GM19025 (cell line): Measurements from ENCODE around the gene CSMD2.

Experiments
- ATAC-seq: cut with Tn5 transposase; IDR thresholded peaks from one replicate; pipeline ENCODE4 v1.9.1; 2021; ENCODE audit warnings: mild to moderate bottlenecking, low read depth, moderate library complexity; ENCODE audit not compliant: unreplicated experiment

CSMD2 gene

GRCh38 chr1:34060901-34061415 is 104.1 kb downstream of the CSMD2 start:
- ATAC-seq, result no peak

GRCh38 chr1:34060187-34060730 is 104.8 kb downstream of the CSMD2 start:
- no peak for ATAC-seq

- no peak for ATAC-seq
These were observed 107.5 kb downstream of the CSMD2 start for GRCh38 chr1:34057347-34058130.

GRCh38 chr1:34055818-34056217 is 109.2 kb downstream of the CSMD2 start:
- no peak for ATAC-seq

GRCh38 chr1:34054920-34055319 is 110.1 kb downstream of the CSMD2 start:
- ATAC-seq, result no peak

GRCh38 chr1:34053660-34054059 is 111.4 kb downstream of the CSMD2 start:
- no peak for ATAC-seq

- no peak for ATAC-seq
These were observed 112.5 kb downstream of the CSMD2 start for GRCh38 chr1:34052565-34052964.

- ATAC-seq, result no peak
These were observed 114.1 kb downstream of the CSMD2 start for GRCh38 chr1:34050709-34051485.

GRCh38 chr1:34049994-34050393 is 115.0 kb downstream of the CSMD2 start:
- no peak for ATAC-seq

GRCh38 chr1:34049477-34049876 is 115.6 kb downstream of the CSMD2 start:
- ATAC-seq, result no peak

- ATAC-seq, result no peak
These were observed 127.2 kb downstream of the CSMD2 start for GRCh38 chr1:34037856-34038255.

- no peak for ATAC-seq
These were observed 127.9 kb downstream of the CSMD2 start for GRCh38 chr1:34037109-34037508.

- no peak for ATAC-seq
These were observed 131.0 kb downstream of the CSMD2 start for GRCh38 chr1:34034036-34034435.

- ATAC-seq, result no peak
These were observed 135.1 kb downstream of the CSMD2 start for GRCh38 chr1:34029954-34030353.

GRCh38 chr1:34029515-34029914 is 135.5 kb downstream of the CSMD2 start:
- ATAC-seq, result no peak

- no peak for ATAC-seq
These were observed 136.5 kb downstream of the CSMD2 start for GRCh38 chr1:34028381-34029055.

- ATAC-seq, result no peak
These were observed 139.4 kb downstream of the CSMD2 start for GRCh38 chr1:34025675-34026074.

GRCh38 chr1:34024485-34024884 is 140.5 kb downstream of the CSMD2 start:
- ATAC-seq, result no peak

GRCh38 chr1:34019741-34020552 is 145.1 kb downstream of the CSMD2 start:
- no peak for ATAC-seq

- no peak for ATAC-seq
These were observed 146.7 kb downstream of the CSMD2 start for GRCh38 chr1:34018285-34018684.
